ENCODE measurements around the gene PFKL. TPM values are rescaled to one million over a fixed set of nuclear protein-coding genes. Genes with fewer than 3 reads are reported as not detected.
A peak's percentile ranks its signal among the peaks of the same experiment; 100 is the strongest.

The PFKL gene
- total and polyA plus RNA-seq, 2 of the 8 experiments (the other 6 are each of a cell fraction or from before 2014, with no cell fraction given), result 80.2 to 82.3 TPM

DNA sequence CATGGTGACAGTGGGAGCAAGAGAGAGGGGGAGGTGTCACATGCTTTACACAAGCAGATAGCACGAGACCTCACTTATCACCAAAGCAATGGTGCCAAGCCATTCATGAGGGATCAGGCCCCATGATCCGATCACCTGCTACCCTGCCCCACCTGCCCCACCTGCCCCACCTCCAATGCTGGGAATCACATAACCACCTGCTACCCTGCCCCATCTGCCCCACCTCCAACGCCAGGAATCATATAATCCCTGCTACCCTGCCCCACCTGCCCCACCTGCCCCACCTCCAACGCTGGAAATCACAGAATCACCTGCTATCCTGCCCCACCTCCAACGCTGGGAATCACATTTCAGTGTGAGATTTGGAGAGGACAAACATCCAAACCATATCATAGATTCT is 24.8 kb upstream of the PFKL start:
- CTCF ChIA-PET (ENCODE audit: partially characterized antibody), result no interaction called here
- FAIRE-seq, result no peak
- WGBS, 2 experiments (ENCODE audit: extremely low coverage in 1 of 2, insufficient coverage in 1 of 2, insufficient read length in 1 of 2, insufficient replicate concordance in 2 of 2, low coverage in 1 of 2, low lambda C conversion rate in 2 of 2, missing lambda C conversion rate in 1 of 2), result 85% methylated on average over 5 of the region's 5 CpGs; no CpG with 5 or more reads in 1 of the 2 experiments

More for the DNA sequence above, 24.8 kb upstream of the PFKL start:
- Histone ChIP-seq H3K4me1 (replicated peaks in 1 of 4; ENCODE audit: control insufficient read depth in 3 of 4, insufficient read depth in 4 of 4, low read length in 3 of 4) (no peaks in the 10 kb centered on the region; a peak in 2 of 7 replicates), H3K4me2 (ENCODE audit: insufficient read depth in 1 of 2, low read depth in 2 of 2, low read length in 2 of 2) (no peak overlapping the region), H2BK20ac (ENCODE audit: low read length) (0 out of 2 replicates have a peak overlapping the region, but pooled peaks have one; percentile 48), H3K27me3 (replicated peaks in 1 of 4; ENCODE audit: control insufficient read depth in 3 of 4, extremely low read depth in 1 of 4, insufficient read depth in 3 of 4, low read length in 3 of 4) (no peaks in the 10 kb centered on the region), H4K91ac (replicated peaks; ENCODE audit: insufficient read length, low read length) (no peak overlapping the region), H4K20me1 (replicated peaks in 1 of 2; ENCODE audit: control insufficient read depth in 1 of 2, insufficient read depth in 2 of 2, low read length in 2 of 2) (no peaks in the 10 kb centered on the region), H3K9ac (replicated peaks in 1 of 4; ENCODE audit: extremely low read depth in 1 of 4, low read depth in 3 of 4, low read length in 3 of 4) (no peak overlapping the region), H3K79me1 (ENCODE audit: low read depth, low read length) (no peaks in the 10 kb centered on the region), H3K79me2 (ENCODE audit: control insufficient read depth in 1 of 2, insufficient read depth in 2 of 2, low read length in 2 of 2) (no peaks in the 10 kb centered on the region), H3K23me2 (ENCODE audit: low read depth, low read length) (no peaks in the 10 kb centered on the region; the same call in 1 of the 2 replicates), H3K23ac (ENCODE audit: insufficient read length) (no peak overlapping the region), H3K4me3 (ENCODE audit: extremely low read depth in 1 of 4, insufficient read depth in 2 of 4, low read depth in 3 of 4, low read length in 4 of 4) (no peak overlapping the region), H2AFZ (ENCODE audit: low read length) (no peak overlapping the region), H2BK5ac (ENCODE audit: low read depth, low read length) (no peak overlapping the region), H2AK5ac (ENCODE audit: low read depth, low read length) (no peak overlapping the region), H3K56ac (replicated peaks; ENCODE audit: insufficient read length, low read depth, low read length) (no peak overlapping the region), H2BK120ac (replicated peaks; ENCODE audit: low read depth, low read length) (no peak overlapping the region), H4K8ac (ENCODE audit: extremely low read depth, insufficient read depth, low read length) (no peak overlapping the region), H2BK12ac (ENCODE audit: low read depth, low read length) (no peak overlapping the region), H3K27ac (ENCODE audit: low read depth, low read length) (no peak overlapping the region), H4K5ac (ENCODE audit: insufficient read length, low read depth, low read length) (no peak overlapping the region), H3K18ac (ENCODE audit: extremely low read depth, low read length) (no peak overlapping the region), H3K9me3 (ENCODE audit: insufficient read depth in 2 of 2, low read depth in 1 of 2, low read length in 1 of 2) (no peaks in the 10 kb centered on the region), H3K4ac (replicated peaks; ENCODE audit: insufficient read length, low read depth, low read length) (no peak overlapping the region), H3K36me3 (ENCODE audit: control insufficient read depth in 2 of 4, insufficient read depth in 4 of 4, low read length in 3 of 4) (no peaks in the 10 kb centered on the region), H3K14ac (ENCODE audit: insufficient read length) (no peak overlapping the region), H2BK15ac (ENCODE audit: low read length) (peak overlapping the region; percentile 81; the same call in 1 of the 2 replicates)
- POLR2A ChIA-PET (ENCODE audit: partially characterized antibody), result no interaction called here
- DNase-seq (ENCODE audit: low read depth in 1 of 2, low spot score in 2 of 2), result no peak
- no peak for TF ChIP-seq POLR2AphosphoS5 (IDR thresholded peaks at IDR 0.05; ENCODE audit: low read depth, low read length)
- TF ChIP-seq KDM4A (IDR thresholded peaks at IDR 0.05; ENCODE audit: low read depth, low read length, severe bottlenecking), result no peak

Data from H1 (cell line).